IgD-negative memory B cell (primary cell): ENCODE measurements around the gene DIAPH2. TPM values are rescaled to one million over a fixed set of nuclear protein-coding genes. Genes with fewer than 3 reads are reported as not detected.

Experiments
- H3K27ac Mint-ChIP-seq, 3 donors: one replicate each; pipeline ENCODE4 v1.8.0; 2020 to 2022; ENCODE audit warnings: mild to moderate bottlenecking in 3 of 3, mixed read lengths in 3 of 3, moderate library complexity in 1 of 3
- H3K27me3 Mint-ChIP-seq: one replicate; pipeline ENCODE4 v1.8.0; 2021; ENCODE audit warnings: mixed read lengths
- H3K36me3 Mint-ChIP-seq: one replicate; pipeline ENCODE4 v1.8.0; 2020; ENCODE audit warnings: mild to moderate bottlenecking, mixed read lengths
- H3K4me1 Mint-ChIP-seq, 3 donors: one replicate each; pipeline ENCODE4 v1.8.0; 2020 to 2022; ENCODE audit warnings: mixed read lengths in 3 of 3, mild to moderate bottlenecking in 1 of 3
- H3K4me3 Mint-ChIP-seq, 4 donors: one replicate each; pipeline ENCODE4 v1.8.0; 2020 to 2022; ENCODE audit warnings: mild to moderate bottlenecking in 4 of 4, mixed read lengths in 4 of 4, moderate library complexity in 3 of 4
- H3K9me3 Mint-ChIP-seq, 3 donors: one replicate each; pipeline ENCODE4 v1.8.0; 2020 to 2021; ENCODE audit warnings: mixed read lengths in 3 of 3, mild to moderate bottlenecking in 1 of 3
- polyA plus RNA-seq: library from polyadenylated mRNA; unstranded; fragments of 300-500 nt; fragmentation: Illumina TruSeq; gene quantifications from one replicate; pipeline ENCODE4 v1.2.3, GENCODE V29; 2021

DIAPH2 gene
- polyA plus RNA-seq, 1 donor from 2014 or later = 12.6 TPM

GRCh38 chrX:97132664-97133415, 448.2 kb downstream of the DIAPH2 start:
- Mint-ChIP-seq H3K36me3 (peaks cover 2% of the 10 kb centered on the region), H3K27me3 (no peaks in the 10 kb centered on the region), H3K9me3 (no peaks in the 10 kb centered on the region), H3K4me3 (no peak overlapping the region), H3K27ac (no peak overlapping the region), H3K4me1 (peaks cover 0 to 6% (median 4%) of the 10 kb centered on the region in 3 donors)

- peaks cover 0 to 4% (median 0%) of the 10 kb centered on the region in 3 donors for H3K4me1 Mint-ChIP-seq
- H3K9me3 Mint-ChIP-seq = peaks cover 0 to 2% (median 0%) of the 10 kb centered on the region in 3 donors
- H3K36me3 Mint-ChIP-seq = peaks cover 3% of the 10 kb centered on the region
- no peaks in the 10 kb centered on the region for H3K27me3 Mint-ChIP-seq
- H3K27ac Mint-ChIP-seq = no peak overlapping the region
- H3K4me3 Mint-ChIP-seq = no peak overlapping the region
Measured at GRCh38 chrX:97145934-97146333, 461.3 kb downstream of the DIAPH2 start.

- Mint-ChIP-seq H3K9me3 (peaks cover 0 to 2% (median 0%) of the 10 kb centered on the region in 3 donors), H3K27ac (no peak overlapping the region), H3K27me3 (no peaks in the 10 kb centered on the region), H3K36me3 (peaks cover 4% of the 10 kb centered on the region), H3K4me1 (no peaks in the 10 kb centered on the region), H3K4me3 (no peak overlapping the region)
Measured at GRCh38 chrX:97155816-97156215, 471.2 kb downstream of the DIAPH2 start.

- H3K9me3 Mint-ChIP-seq = no peaks in the 10 kb centered on the region
- H3K36me3 Mint-ChIP-seq = peaks cover 1% of the 10 kb centered on the region
- peaks cover 0 to 2% (median 0%) of the 10 kb centered on the region in 3 donors for H3K4me1 Mint-ChIP-seq
- no peak overlapping the region for H3K27ac Mint-ChIP-seq
- H3K4me3 Mint-ChIP-seq = no peak overlapping the region
- no peaks in the 10 kb centered on the region for H3K27me3 Mint-ChIP-seq
Measured at GRCh38 chrX:97158269-97158668, 473.6 kb downstream of the DIAPH2 start.

GRCh38 chrX:97159916-97160800, 475.5 kb downstream of the DIAPH2 start:
- H3K4me1 Mint-ChIP-seq = peaks cover 0 to 2% (median 0%) of the 10 kb centered on the region in 3 donors
- no peaks in the 10 kb centered on the region for H3K27me3 Mint-ChIP-seq
- H3K4me3 Mint-ChIP-seq = no peak overlapping the region
- no peaks in the 10 kb centered on the region for H3K9me3 Mint-ChIP-seq
- H3K36me3 Mint-ChIP-seq = peaks cover 1% of the 10 kb centered on the region
- H3K27ac Mint-ChIP-seq = no peak overlapping the region

GRCh38 chrX:97167333-97167732, 482.7 kb downstream of the DIAPH2 start:
- H3K27ac Mint-ChIP-seq = no peak overlapping the region
- H3K36me3 Mint-ChIP-seq = peaks cover 3% of the 10 kb centered on the region
- H3K27me3 Mint-ChIP-seq = no peaks in the 10 kb centered on the region
- no peaks in the 10 kb centered on the region for H3K9me3 Mint-ChIP-seq
- H3K4me3 Mint-ChIP-seq = no peak overlapping the region
- H3K4me1 Mint-ChIP-seq = peaks cover 12 to 16% (median 13%) of the 10 kb centered on the region in 3 donors

- Mint-ChIP-seq H3K9me3 (no peaks in the 10 kb centered on the region), H3K4me1 (peaks cover 10 to 16% (median 13%) of the 10 kb centered on the region in 3 donors), H3K27me3 (no peaks in the 10 kb centered on the region), H3K4me3 (peak overlapping the region in 1 of 4 donors; percentile 88), H3K36me3 (peaks cover 2% of the 10 kb centered on the region), H3K27ac (no peak overlapping the region)
Measured at GRCh38 chrX:97168646-97169045, 484.0 kb downstream of the DIAPH2 start.

- no peaks in the 10 kb centered on the region for H3K4me1 Mint-ChIP-seq
- peaks cover 0 to 2% (median 0%) of the 10 kb centered on the region in 3 donors for H3K9me3 Mint-ChIP-seq
Measured at GRCh38 chrX:97175147-97175546, 490.5 kb downstream of the DIAPH2 start.

GRCh38 chrX:97189668-97190067, 505.0 kb downstream of the DIAPH2 start:
- no peak overlapping the region for H3K27ac Mint-ChIP-seq
- no peak overlapping the region for H3K4me3 Mint-ChIP-seq
- no peaks in the 10 kb centered on the region for H3K9me3 Mint-ChIP-seq
- H3K36me3 Mint-ChIP-seq = no peaks in the 10 kb centered on the region
- peaks cover 0 to 1% (median 0%) of the 10 kb centered on the region in 3 donors for H3K4me1 Mint-ChIP-seq
- no peaks in the 10 kb centered on the region for H3K27me3 Mint-ChIP-seq

More at GRCh38 chrX:97175147-97175546, 490.5 kb downstream of the DIAPH2 start:
- H3K36me3 Mint-ChIP-seq = peaks cover 2% of the 10 kb centered on the region
- no peaks in the 10 kb centered on the region for H3K27me3 Mint-ChIP-seq
- no peak overlapping the region for H3K4me3 Mint-ChIP-seq
- no peak overlapping the region for H3K27ac Mint-ChIP-seq

GRCh38 chrX:97199501-97199900, 514.9 kb downstream of the DIAPH2 start:
- H3K36me3 Mint-ChIP-seq = no peaks in the 10 kb centered on the region
- no peaks in the 10 kb centered on the region for H3K27me3 Mint-ChIP-seq
- no peak overlapping the region for H3K27ac Mint-ChIP-seq
- no peaks in the 10 kb centered on the region for H3K4me1 Mint-ChIP-seq
- H3K9me3 Mint-ChIP-seq = peaks cover 0 to 3% (median 0%) of the 10 kb centered on the region in 3 donors
- no peak overlapping the region for H3K4me3 Mint-ChIP-seq

- no peak overlapping the region for H3K27ac Mint-ChIP-seq
- no peaks in the 10 kb centered on the region for H3K4me1 Mint-ChIP-seq
- no peak overlapping the region for H3K4me3 Mint-ChIP-seq
- no peaks in the 10 kb centered on the region for H3K36me3 Mint-ChIP-seq
- H3K27me3 Mint-ChIP-seq = no peaks in the 10 kb centered on the region
- H3K9me3 Mint-ChIP-seq = peaks cover 0 to 11% (median 6%) of the 10 kb centered on the region in 3 donors
Measured at GRCh38 chrX:97200454-97200853, 515.8 kb downstream of the DIAPH2 start.

- Mint-ChIP-seq H3K27ac (no peak overlapping the region), H3K36me3 (peaks cover 3% of the 10 kb centered on the region), H3K4me3 (no peak overlapping the region), H3K9me3 (peaks cover 0 to 3% (median 0%) of the 10 kb centered on the region in 3 donors), H3K27me3 (no peaks in the 10 kb centered on the region), H3K4me1 (no peaks in the 10 kb centered on the region)
Measured at GRCh38 chrX:97210501-97210900, 525.9 kb downstream of the DIAPH2 start.

GRCh38 chrX:97211070-97211469, 526.4 kb downstream of the DIAPH2 start:
- Mint-ChIP-seq H3K9me3 (no peaks in the 10 kb centered on the region), H3K27ac (no peak overlapping the region), H3K4me3 (no peak overlapping the region)

GRCh38 chrX:97215186-97215585, 530.5 kb downstream of the DIAPH2 start:
- H3K27me3 Mint-ChIP-seq = no peaks in the 10 kb centered on the region
- H3K27ac Mint-ChIP-seq = no peak overlapping the region
- H3K4me1 Mint-ChIP-seq = no peaks in the 10 kb centered on the region
- H3K36me3 Mint-ChIP-seq = peaks cover 3% of the 10 kb centered on the region
- H3K4me3 Mint-ChIP-seq = no peak overlapping the region
- H3K9me3 Mint-ChIP-seq = no peaks in the 10 kb centered on the region

More at GRCh38 chrX:97211070-97211469, 526.4 kb downstream of the DIAPH2 start:
- no peaks in the 10 kb centered on the region for H3K4me1 Mint-ChIP-seq
- H3K36me3 Mint-ChIP-seq = peaks cover 3% of the 10 kb centered on the region
- H3K27me3 Mint-ChIP-seq = no peaks in the 10 kb centered on the region

- H3K4me1 Mint-ChIP-seq = peaks cover 0 to 6% (median 1%) of the 10 kb centered on the region in 3 donors
- H3K27ac Mint-ChIP-seq = no peak overlapping the region
Measured at GRCh38 chrX:97224148-97224547, 539.5 kb downstream of the DIAPH2 start.

More at GRCh38 chrX:97224148-97224547, 539.5 kb downstream of the DIAPH2 start:
- Mint-ChIP-seq H3K4me3 (no peak overlapping the region), H3K9me3 (no peaks in the 10 kb centered on the region), H3K27me3 (no peaks in the 10 kb centered on the region), H3K36me3 (peaks cover 3% of the 10 kb centered on the region)
